Ammon's horn (tissue), 1 donor: Measurements from ENCODE around the gene HYLS1.
A peak's percentile ranks its signal among the peaks of the same experiment; 100 is the strongest.
"Not testable (repeated sequence)": the region's sequence is repeated elsewhere in the genome, so short reads cannot be mapped to it uniquely, and the experiment has no call there.

Source experiments
- DNase-seq: peaks from one replicate; pipeline ENCODE4 v3.0.0-alpha.2; 2016; ENCODE audit warnings: low spot score

The HYLS1 gene

DNA sequence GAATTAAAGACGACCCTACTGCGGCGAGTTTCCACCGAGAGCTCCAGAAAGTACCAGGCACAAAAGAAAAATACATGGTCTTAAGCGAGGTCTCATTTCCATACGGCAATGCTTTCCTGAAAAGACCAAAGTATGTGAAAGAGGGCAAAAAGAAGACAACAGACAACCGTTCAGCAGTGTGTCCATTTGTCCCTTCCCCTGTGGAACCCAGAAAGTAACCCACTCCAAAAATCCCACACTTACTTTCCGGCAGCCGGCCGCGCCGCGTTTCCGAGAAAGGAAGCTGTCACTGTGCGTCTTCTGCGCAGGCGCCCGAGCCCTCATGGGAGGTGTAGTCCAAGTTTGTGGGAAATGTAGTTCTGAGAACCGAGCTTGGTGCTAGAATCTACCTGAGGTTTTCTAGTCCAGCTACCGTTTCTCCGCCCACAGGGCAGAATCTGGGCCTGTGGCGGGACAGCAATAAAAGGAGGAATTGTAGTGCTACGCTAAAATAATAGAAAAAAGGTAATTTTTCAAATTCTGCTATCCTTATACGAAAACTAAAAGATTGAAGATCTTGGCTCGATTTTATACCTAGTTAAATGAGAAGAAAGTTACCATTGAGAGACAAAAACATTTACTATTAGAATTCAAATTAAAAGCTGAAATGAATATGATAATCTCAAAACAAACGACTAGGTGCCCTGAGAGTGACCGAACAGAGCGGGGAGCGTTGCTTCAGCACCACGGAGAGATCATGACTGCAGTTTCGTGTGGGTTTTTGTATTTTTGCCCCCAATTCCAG lies 15.7 kb downstream of the HYLS1 start, which contains the start of gene PUS3:
PUS3 (minus strand) TSS at position 280 of the 784 bp plus-strand sequence. CDS start 6,922 bp downstream, outside the sequence.
- DNase-seq: peak; percentile 92

DNA sequence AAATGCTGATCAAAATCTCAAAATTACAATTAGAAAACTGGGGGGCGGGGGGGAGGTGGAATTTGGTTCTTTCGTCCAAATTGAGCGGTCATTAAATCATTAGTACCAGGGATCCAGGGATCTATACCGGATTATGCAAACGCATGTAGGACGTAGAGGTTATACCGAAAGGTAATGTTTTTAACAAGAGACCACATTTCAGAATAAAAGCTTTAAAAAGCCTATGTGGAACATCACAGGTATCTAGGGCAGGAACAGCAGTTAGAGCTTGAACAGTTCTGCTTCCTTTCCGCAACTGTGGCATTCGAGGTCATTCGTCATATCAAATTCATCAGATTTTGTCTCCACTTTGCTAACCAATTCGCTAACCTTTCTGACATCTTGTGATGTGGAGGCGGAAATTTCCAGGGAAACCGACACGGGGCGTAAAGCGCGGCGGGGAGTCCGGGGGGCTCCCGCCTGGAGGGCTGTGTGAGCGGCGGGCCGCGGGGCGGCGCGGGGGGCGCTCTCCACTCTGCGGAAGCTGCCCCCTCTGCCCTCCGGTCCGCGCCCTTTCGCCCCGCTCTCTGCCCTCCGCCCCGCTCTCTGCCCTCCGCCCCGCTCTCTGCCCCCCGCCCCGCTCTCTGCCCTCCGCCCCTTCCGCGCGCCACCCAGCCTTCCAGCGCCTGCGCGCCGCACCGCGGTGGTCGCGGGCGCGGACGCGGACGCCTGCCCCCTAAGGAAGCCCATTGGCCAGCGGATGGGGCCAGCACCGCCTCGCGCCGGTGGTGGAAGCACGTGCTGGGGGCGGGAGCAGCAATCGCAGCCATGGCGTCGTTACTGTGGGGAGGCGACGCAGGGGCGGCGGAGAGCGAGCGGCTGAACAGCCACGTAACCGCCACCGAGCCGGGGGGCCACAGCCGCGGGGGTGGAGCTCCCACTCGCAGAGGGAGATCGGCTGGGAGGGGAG lies 16.5 kb downstream of the HYLS1 start, which contains the start of gene DDX25:
DDX25 (plus strand) TSS at position 798 of the 949 bp plus-strand sequence; CDS start at position 808, 10 bp downstream.
- peak; percentile 79 for DNase-seq

DNA sequence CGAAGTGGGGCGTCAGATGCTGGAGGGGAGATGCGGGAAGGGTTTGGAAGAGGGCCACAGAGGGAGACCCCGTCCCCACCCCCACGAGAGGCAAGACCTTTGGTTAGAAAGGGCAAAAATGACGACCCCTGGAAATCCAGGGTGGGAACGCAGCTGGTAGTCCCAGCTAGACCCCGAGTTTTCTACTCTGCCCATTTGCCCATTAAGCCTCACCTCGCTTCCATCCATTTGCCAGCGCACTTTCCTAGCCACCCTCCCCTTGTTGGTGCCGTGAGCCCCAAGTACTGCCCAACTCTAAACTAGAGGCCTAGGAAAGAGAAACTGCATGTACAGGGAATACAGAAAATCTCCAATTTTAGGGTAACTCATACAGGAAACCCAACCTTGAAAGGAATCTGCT lies 17.2 kb downstream of the HYLS1 start:
- no peak for DNase-seq

GRCh38 chr11:125910226-125910849 lies 22.9 kb downstream of the HYLS1 start:
- DNase-seq: peak; percentile 74

- DNase-seq: not testable (repeated sequence)
Measured at GRCh38 chr11:125914601-125915000, 27.1 kb downstream of the HYLS1 start.

- DNase-seq: no peak
Measured at GRCh38 chr11:125916683-125917347, 29.3 kb downstream of the HYLS1 start.

DNA sequence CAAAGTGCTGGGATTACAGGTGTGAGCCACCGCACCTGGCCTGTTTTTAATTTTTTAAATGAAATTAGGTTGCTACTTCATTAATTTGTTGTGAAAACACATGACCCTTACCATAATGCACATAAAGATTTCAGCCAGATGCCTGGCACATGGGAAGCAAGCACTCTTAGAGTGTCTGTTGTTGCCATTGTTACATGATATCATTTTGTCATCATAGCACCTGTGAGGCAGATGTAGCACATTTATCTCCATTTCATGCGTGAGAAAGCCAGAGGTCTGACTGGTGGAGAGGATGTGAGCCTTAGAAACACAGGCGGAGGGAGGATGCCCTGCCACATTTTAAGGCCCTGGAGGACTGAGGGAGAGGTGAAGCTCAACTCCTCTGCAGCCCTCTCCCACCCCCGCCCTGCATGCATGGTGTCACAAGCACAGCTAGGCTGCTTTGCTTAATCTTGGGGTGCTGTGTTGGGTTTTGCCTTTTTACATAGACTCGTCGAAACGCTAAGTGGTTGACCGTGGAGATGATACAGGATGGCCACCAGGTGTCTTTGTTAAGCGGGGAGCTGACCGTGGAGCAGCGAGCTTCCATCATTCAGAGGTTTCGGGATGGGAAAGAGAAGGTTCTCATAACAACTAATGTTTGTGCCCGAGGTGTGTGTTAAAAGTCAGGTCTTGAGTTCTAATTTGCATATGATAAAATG lies 30.8 kb downstream of the HYLS1 start:
- DNase-seq: no peak

DNA sequence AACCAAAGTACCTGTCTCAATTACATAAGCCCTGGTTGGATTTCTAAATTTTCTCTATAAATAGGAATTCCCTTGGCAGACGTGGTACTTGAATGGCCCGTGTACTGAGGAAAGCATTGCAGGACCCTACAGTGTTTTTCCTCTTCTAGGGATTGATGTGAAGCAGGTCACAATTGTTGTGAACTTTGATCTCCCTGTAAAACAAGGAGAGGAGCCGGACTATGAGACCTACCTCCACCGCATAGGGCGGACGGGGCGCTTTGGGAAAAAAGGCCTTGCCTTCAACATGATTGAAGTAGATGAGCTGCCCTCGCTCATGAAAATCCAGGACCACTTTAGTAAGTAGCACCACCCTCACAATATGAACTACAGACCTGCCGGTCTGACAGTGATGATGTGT lies 33.6 kb downstream of the HYLS1 start:
- no peak for DNase-seq

GRCh38 chr11:125922156-125922555 lies 34.7 kb downstream of the HYLS1 start:
- no peak for DNase-seq

- DNase-seq: peak; percentile 86
Measured at GRCh38 chr11:125923012-125923579, 35.6 kb downstream of the HYLS1 start.

GRCh38 chr11:125923633-125924032 lies 36.2 kb downstream of the HYLS1 start:
- DNase-seq: no peak

DNA sequence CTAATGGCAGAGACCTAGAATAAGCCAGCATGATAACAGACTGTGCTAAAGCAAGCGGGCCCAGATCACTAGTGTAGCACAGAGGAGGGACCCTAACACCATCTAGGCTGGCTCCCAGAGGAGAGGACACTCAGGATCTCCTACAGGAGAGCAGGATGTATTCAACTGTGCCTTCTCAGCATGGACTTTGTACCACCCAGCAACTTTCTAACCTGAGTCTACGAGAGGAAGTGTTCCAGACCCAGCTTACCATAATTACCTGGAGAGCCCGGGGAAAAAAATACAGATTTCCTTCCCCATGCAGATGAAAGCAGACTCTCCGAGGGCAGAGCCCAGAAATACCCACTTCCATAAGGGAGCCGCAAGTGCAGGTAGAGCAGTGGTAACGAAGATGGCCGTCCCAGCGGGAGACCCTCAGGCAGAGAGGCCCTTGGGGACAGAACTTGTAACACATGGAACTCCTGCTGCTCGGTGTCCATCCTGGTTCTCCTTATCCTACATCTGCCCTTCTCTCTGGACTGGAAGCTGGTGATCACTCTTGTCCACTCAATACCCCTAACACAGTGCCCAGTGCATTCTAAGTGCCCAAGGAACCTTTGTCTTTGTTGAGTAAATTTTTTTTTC lies 37.0 kb downstream of the HYLS1 start:
- DNase-seq: no peak

GRCh38 chr11:125925247-125925740 lies 37.8 kb downstream of the HYLS1 start:
- no peak for DNase-seq

- no peak for DNase-seq
Measured at GRCh38 chr11:125925804-125926203, 38.3 kb downstream of the HYLS1 start.

DNA sequence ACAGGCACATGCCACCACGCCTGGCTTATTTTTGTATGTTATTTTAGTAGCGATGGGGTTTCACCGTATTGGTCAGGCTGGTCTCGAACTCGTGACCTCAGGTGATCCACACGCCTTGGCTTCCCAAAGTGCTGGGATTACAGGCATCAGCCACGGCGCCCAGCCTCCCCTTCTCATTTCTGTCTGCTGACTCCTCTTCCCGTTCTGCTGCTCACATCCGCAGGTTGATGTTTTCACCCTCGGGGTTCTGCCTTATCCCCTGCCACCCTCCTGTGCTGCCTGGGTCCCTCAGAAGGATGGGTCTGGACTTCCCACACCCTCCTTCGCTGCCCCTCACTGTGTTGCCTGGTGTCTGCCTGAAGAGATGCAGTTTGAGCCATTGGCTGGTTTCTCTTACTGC lies 39.2 kb downstream of the HYLS1 start:
- DNase-seq: no peak

GRCh38 chr11:125929445-125930075 lies 42.1 kb downstream of the HYLS1 start:
- peak; percentile 17 for DNase-seq

DNA sequence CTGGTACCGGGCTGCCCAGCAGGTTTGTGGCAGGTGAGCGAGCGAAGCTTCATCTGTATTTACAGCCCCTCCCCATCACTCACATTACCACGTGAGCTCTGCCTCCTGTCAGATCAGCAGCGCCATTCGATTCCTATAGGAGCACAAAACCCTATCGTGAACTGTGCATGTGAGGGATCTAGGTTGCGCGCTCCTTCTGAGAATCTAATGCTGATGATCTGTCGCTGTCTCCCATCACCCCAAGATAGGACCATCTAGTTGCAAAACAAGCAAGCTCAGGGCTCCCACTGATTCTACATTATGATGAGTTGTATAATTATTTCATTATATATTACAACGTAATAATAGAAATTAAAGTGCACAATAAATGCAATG lies 42.6 kb downstream of the HYLS1 start:
- DNase-seq: no peak

DNA sequence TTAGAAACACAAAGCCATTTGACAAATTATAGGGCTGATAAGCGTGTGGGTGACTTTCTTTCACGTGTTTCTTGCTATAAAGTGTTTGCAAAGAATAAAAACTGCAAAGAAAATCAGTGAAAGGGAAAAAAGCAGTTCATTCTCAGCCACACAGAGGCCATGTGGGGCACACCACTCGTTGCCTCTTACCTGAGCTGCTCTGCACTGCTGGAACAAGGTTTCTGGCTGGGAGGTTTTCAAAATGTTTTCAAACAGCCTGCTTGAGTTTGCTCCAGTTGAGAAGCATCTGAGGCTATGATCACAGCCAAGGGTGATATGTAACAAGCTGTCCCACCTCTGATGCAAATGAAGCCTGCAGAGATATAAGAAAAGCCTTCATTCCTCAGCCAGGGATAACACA lies 43.6 kb downstream of the HYLS1 start:
- no peak for DNase-seq

- no peak for DNase-seq
Measured at GRCh38 chr11:125931668-125932067, 44.2 kb downstream of the HYLS1 start.

DNA sequence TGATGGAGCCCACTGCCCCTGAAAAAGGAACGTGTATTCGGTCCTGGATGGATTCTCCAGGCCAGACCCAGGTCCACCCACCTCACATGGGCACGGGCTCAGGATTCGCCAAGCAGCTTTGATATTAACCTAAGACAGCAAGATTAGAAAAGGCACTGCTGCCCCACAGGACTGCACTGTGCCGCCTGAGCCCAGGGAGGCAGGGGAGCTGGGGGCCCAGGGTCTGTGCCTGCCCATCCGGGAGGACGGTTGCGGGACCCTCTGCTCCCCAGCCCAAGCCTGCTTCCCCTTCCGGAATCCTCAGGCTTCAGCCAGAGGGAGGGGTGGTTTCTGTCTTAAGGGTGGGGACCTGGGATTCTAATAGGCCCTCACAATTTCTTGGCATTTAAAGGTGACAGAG lies 44.8 kb downstream of the HYLS1 start:
- no peak for DNase-seq
